BJ (cell line): ENCODE results near the gene CPB2. TPM values are rescaled to one million over a fixed set of nuclear protein-coding genes. Genes with fewer than 3 reads are reported as not detected.

Experiments used
- CTCF ChIA-PET: fragments of 350-600 bp; formaldehyde crosslinking; extraction: SDS; loops from one replicate; lab custom pipeline; 2021; ENCODE audit warnings: antibody characterized with exemption, inconsistent platforms; lab: Yijun Ruan, JAX
- POLR2A ChIA-PET: fragments of 300-600 bp; sonication (Branson Sonifier 250); formaldehyde crosslinking; extraction: SDS; loops from one replicate; lab custom pipeline; 2021; ENCODE audit warnings: antibody characterized with exemption; lab: Charles Lee
- DNase-seq: peaks from one replicate; pipeline ENCODE4 v3.0.0-alpha.2; 2011; ENCODE audit warnings: low read depth
- H3K27me3 ChIP-seq: 2 replicates; pipeline ENCODE4 v1.6.0; 2011; ENCODE audit warnings: low read length; ENCODE audit not compliant: control insufficient read depth, insufficient read depth
- H3K36me3 ChIP-seq: 2 replicates; pipeline ENCODE4 v1.5.1; 2011; ENCODE audit warnings: low read length; ENCODE audit not compliant: control insufficient read depth, insufficient read depth
- H3K4me3 ChIP-seq: 2 replicates; pipeline ENCODE4 v1.5.1; 2011; ENCODE audit warnings: low read depth, mild to moderate bottlenecking, control low read depth, low read length
- CTCF ChIP-seq: IDR thresholded peaks from 2 replicates; pipeline ENCODE4 v1.5.1; 2011; ENCODE audit warnings: low read depth, mild to moderate bottlenecking, control low read depth, inconsistent platforms, low read length, moderate library complexity; ENCODE audit not compliant: insufficient read depth
- polyA plus RNA-seq: library from polyadenylated mRNA; depleted of rRNA; stranded (reverse); fragments of >200 nt; gene quantifications from 2 replicates; pipeline ENCODE4 v1.2.3, GENCODE V29; 2011

The CPB2 gene
- polyA plus RNA-seq, 1 experiment: not detected

GRCh38 chr13:46039411-46040182 lies 65.2 kb downstream of the CPB2 start:
- no peaks in the 10 kb centered on the region for H3K27me3 ChIP-seq
- TF ChIP-seq CTCF: no peak
- H3K4me3 ChIP-seq: no peak overlapping the region
- ChIA-PET CTCF (no interaction called here), POLR2A (no interaction called here)
- H3K36me3 ChIP-seq: no peaks in the 10 kb centered on the region
- DNase-seq: no peak

- no peak for DNase-seq
- ChIA-PET CTCF (interaction anchor here (0.7 kb wide), 1 partner anchor 493 kb away, joined by 3 read pairs; no protein-coding TSS in a partner anchor), POLR2A (interaction anchor here (0.6 kb wide), 1 partner anchor 15 kb away, joined by 3 read pairs; no protein-coding TSS in a partner anchor)
- no peaks in the 10 kb centered on the region for H3K36me3 ChIP-seq
- H3K4me3 ChIP-seq: no peak overlapping the region
- no peak for TF ChIP-seq CTCF
- no peaks in the 10 kb centered on the region for H3K27me3 ChIP-seq
Measured at GRCh38 chr13:46038296-46038695, 66.5 kb downstream of the CPB2 start.

GRCh38 chr13:46035066-46035465 lies 69.8 kb downstream of the CPB2 start:
- no peak for DNase-seq
- CTCF ChIA-PET: no interaction called here
- TF ChIP-seq CTCF: no peak
- no peaks in the 10 kb centered on the region for H3K36me3 ChIP-seq
- no peaks in the 10 kb centered on the region for H3K27me3 ChIP-seq
- POLR2A ChIA-PET: interaction anchor here (0.6 kb wide), 1 partner anchor 15 kb away, joined by 3 read pairs; no protein-coding TSS in a partner anchor
- H3K4me3 ChIP-seq: no peak overlapping the region

- CTCF ChIA-PET: interaction anchor here (1.3 kb wide), 1 partner anchor 20 kb away, joined by 3 read pairs; the partner anchor contains the start of gene ZC3H13
- Histone ChIP-seq H3K27me3 (no peaks in the 10 kb centered on the region), H3K36me3 (no peaks in the 10 kb centered on the region), H3K4me3 (no peak overlapping the region)
- POLR2A ChIA-PET: no interaction called here
- no peak for TF ChIP-seq CTCF
- DNase-seq: no peak
Measured at GRCh38 chr13:46032341-46032740, 72.5 kb downstream of the CPB2 start.

- TF ChIP-seq CTCF: no peak
- H3K27me3 ChIP-seq: no peaks in the 10 kb centered on the region
- H3K4me3 ChIP-seq: no peak overlapping the region
- POLR2A ChIA-PET: no interaction called here
- no peak for DNase-seq
- CTCF ChIA-PET: no interaction called here
- H3K36me3 ChIP-seq: no peaks in the 10 kb centered on the region
Measured at GRCh38 chr13:46031581-46032263, 73.1 kb downstream of the CPB2 start.
